NB4 (cell line): ENCODE results near the gene ASPHD2.

Source experiments
- POLR2A ChIP-seq: IDR thresholded peaks from 2 replicates; pipeline ENCODE4 v1.6.1; 2011; ENCODE audit warnings: mild to moderate bottlenecking; ENCODE audit not compliant: insufficient read length; ENCODE audit errors: extremely low read depth
- TF ChIP-seq, protein P1 (sequence below): IDR thresholded peaks from one replicate; pipeline ENCODE4 v1.5.1; 2012; ENCODE audit warnings: low read depth, low read length

DNA sequence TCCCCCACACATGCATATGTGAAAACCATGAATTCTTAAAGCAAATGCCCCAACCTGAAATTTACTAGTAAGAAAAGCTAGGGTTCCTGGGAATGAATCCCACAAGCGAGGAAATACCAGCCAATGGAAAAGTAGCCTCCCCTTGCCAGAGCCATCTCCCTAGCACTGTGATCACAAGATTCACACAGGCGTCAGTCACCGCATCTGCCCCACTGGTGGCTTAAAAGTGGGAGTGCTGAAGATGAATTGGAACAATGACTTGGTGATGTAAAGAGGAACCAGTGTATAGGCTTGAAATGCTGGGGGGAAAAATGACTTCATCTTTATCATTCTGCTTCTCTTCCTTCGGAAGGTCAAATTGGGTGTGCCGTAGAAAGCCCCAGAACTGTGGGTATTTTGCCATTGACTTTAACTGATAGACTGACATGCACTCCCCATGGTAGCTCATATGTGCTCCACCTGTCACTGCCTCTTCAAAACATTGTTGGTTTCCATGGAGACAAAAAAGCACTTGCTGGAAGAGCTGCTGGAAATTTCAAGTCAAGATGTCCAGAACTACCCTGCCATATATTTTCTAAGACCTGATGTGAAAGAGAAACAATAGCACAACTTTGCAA lies 19.2 kb upstream of the ASPHD2 start:
- TF ChIP-seq POLR2A, result no peak
- TF ChIP-seq, protein P1, sequence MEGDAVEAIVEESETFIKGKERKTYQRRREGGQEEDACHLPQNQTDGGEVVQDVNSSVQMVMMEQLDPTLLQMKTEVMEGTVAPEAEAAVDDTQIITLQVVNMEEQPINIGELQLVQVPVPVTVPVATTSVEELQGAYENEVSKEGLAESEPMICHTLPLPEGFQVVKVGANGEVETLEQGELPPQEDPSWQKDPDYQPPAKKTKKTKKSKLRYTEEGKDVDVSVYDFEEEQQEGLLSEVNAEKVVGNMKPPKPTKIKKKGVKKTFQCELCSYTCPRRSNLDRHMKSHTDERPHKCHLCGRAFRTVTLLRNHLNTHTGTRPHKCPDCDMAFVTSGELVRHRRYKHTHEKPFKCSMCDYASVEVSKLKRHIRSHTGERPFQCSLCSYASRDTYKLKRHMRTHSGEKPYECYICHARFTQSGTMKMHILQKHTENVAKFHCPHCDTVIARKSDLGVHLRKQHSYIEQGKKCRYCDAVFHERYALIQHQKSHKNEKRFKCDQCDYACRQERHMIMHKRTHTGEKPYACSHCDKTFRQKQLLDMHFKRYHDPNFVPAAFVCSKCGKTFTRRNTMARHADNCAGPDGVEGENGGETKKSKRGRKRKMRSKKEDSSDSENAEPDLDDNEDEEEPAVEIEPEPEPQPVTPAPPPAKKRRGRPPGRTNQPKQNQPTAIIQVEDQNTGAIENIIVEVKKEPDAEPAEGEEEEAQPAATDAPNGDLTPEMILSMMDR, result no peak
